Common myeloid progenitor, CD34-positive (primary cell): ENCODE measurements around the gene TTC7B.

Experiments
- CTCF ChIA-PET: fragments of 350-600 bp; sonication (Branson Sonifier 250); formaldehyde crosslinking; loops from one replicate; lab custom pipeline; 2021; ENCODE audit warnings: antibody characterized with exemption; lab: Charles Lee
- POLR2A ChIA-PET: fragments of 350-600 bp; sonication (Branson Sonifier 250); formaldehyde crosslinking; loops from one replicate; lab custom pipeline; 2021; ENCODE audit warnings: antibody characterized with exemption; lab: Charles Lee
- DNase-seq, 3 donors: peaks; one replicate each; pipeline versions ENCODE4 v3.0.0 to v3.0.0-alpha.2; 2013
- H3K27ac ChIP-seq, 2 experiments: 1 replicate in 1 of 2; 2 replicates in 1 of 2; pipeline ENCODE4 v1.7.0; 2013; ENCODE audit warnings: inconsistent platforms in 2 of 2, low read length in 2 of 2, mild to moderate bottlenecking in 2 of 2, low read depth in 1 of 2, moderate library complexity in 1 of 2; ENCODE audit not compliant: severe bottlenecking in 2 of 2, insufficient read depth in 1 of 2, poor library complexity in 1 of 2
- H3K27me3 ChIP-seq, 5 experiments: replicated peaks in 2 of 5; 1 replicate in 3 of 5; 2 replicates in 2 of 5; pipeline versions ENCODE4 v1.6.1 to v1.7.0; 2013; ENCODE audit warnings: low read length in 4 of 5, mild to moderate bottlenecking in 2 of 5, moderate library complexity in 2 of 5, inconsistent platforms in 1 of 5; ENCODE audit not compliant: insufficient read depth in 5 of 5, control insufficient read depth in 4 of 5
- H3K36me3 ChIP-seq, 4 experiments: 1 replicate in 2 of 4; 2 replicates in 2 of 4; pipeline versions ENCODE4 v1.6.1 to v1.7.0; 2013; ENCODE audit warnings: low read length in 3 of 4, control low read depth in 1 of 4, mild to moderate bottlenecking in 1 of 4; ENCODE audit not compliant: control insufficient read depth in 4 of 4, insufficient read depth in 4 of 4
- H3K4me1 ChIP-seq, 4 experiments: 1 replicate in 3 of 4; 2 replicates in 1 of 4; pipeline versions ENCODE4 v1.6.1 to v1.7.1; 2013; ENCODE audit warnings: low read length in 3 of 4, mild to moderate bottlenecking in 3 of 4, control low read depth in 1 of 4, inconsistent platforms in 1 of 4, moderate library complexity in 1 of 4; ENCODE audit not compliant: control insufficient read depth in 4 of 4, insufficient read depth in 4 of 4; ENCODE audit errors: control extremely low read depth in 1 of 4
- H3K4me3 ChIP-seq, 7 experiments: 1 replicate in 4 of 7; 2 replicates in 3 of 7; pipeline versions ENCODE4 v1.5.1 to v1.7.0; 2013; ENCODE audit warnings: mild to moderate bottlenecking in 7 of 7, low read length in 6 of 7, moderate library complexity in 6 of 7, inconsistent platforms in 2 of 7, low read depth in 2 of 7, control low read depth in 1 of 7; ENCODE audit not compliant: insufficient read depth in 4 of 7, control insufficient read depth in 1 of 7; ENCODE audit errors: extremely low read depth in 1 of 7
- H3K9me3 ChIP-seq, 5 experiments: 1 replicate in 4 of 5; 2 replicates in 1 of 5; pipeline versions ENCODE4 v1.6.1 to v1.7.1; 2013; ENCODE audit warnings: low read length in 4 of 5, mild to moderate bottlenecking in 2 of 5, inconsistent platforms in 1 of 5, low read depth in 1 of 5, moderate library complexity in 1 of 5; ENCODE audit not compliant: control insufficient read depth in 4 of 5, insufficient read depth in 2 of 5; ENCODE audit errors: control extremely low read depth in 1 of 5
- WGBS: methylation state at CpG from one replicate; pipeline ENCODE4 v1.1.5; 2013; ENCODE audit not compliant: insufficient coverage; 5-methylcytosine and 5-hydroxymethylcytosine counted together

TTC7B gene

DNA sequence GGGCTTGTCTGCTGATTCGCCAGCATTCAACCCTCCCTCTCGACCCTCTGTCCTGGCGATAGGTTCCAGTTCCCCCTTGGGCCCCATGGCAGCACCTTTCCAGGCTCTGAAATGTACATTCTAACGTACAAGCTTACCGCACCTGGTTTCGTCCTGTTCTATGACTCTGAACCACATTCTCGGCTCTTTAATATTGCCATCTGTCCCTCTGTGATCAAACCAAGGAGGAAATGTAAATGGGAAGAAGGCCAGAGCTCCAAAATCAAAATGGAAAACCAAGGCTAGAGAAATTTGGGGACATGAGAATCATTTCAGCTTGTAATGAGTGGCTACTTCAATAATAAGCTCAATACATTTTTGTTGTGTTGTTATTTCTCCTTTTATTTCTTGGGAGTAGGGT is 117.2 kb downstream of the TTC7B start:
- POLR2A ChIA-PET, result interaction anchor here (0.6 to 1.1 kb wide), 2 partner anchors 15 to 302 kb away, joined by 3 read pairs; partner anchors contain the start of gene CALM1
- Histone ChIP-seq H3K27me3 (no peaks in the 10 kb centered on the region), H3K27ac (no peak overlapping the region), H3K9me3 (no peaks in the 10 kb centered on the region), H3K4me1 (peaks cover 0 to 25% (median 17%) of the 10 kb centered on the region in 4 experiments), H3K4me3 (no peak overlapping the region), H3K36me3 (peaks cover 0 to 4% (median 2%) of the 10 kb centered on the region in 4 experiments)
- no peak for DNase-seq
- CTCF ChIA-PET, result interaction anchor here (0.6 to 3.3 kb wide), 9 partner anchors 14 to 409 kb away, joined by 3 to 15 read pairs (median 3); no protein-coding TSS in a partner anchor
- WGBS, result 94% methylated on average over 7 of the region's 7 CpGs

GRCh38 chr14:90698379-90698869 is 117.8 kb downstream of the TTC7B start:
- Histone ChIP-seq H3K4me1 (peaks cover 0 to 25% (median 17%) of the 10 kb centered on the region in 4 experiments), H3K27ac (no peak overlapping the region), H3K9me3 (no peaks in the 10 kb centered on the region), H3K36me3 (no peaks in the 10 kb centered on the region), H3K4me3 (no peak overlapping the region), H3K27me3 (no peaks in the 10 kb centered on the region)
- no peak for DNase-seq
- POLR2A ChIA-PET, result interaction anchor here (0.6 kb wide), 1 partner anchor 16 kb away, joined by 3 read pairs; no protein-coding TSS in a partner anchor
- CTCF ChIA-PET, result interaction anchor here (0.6 to 3.3 kb wide), 10 partner anchors 14 to 408 kb away, joined by 3 to 15 read pairs (median 3); no protein-coding TSS in a partner anchor
- WGBS, result 32% methylated on average over 7 of the region's 7 CpGs

DNA sequence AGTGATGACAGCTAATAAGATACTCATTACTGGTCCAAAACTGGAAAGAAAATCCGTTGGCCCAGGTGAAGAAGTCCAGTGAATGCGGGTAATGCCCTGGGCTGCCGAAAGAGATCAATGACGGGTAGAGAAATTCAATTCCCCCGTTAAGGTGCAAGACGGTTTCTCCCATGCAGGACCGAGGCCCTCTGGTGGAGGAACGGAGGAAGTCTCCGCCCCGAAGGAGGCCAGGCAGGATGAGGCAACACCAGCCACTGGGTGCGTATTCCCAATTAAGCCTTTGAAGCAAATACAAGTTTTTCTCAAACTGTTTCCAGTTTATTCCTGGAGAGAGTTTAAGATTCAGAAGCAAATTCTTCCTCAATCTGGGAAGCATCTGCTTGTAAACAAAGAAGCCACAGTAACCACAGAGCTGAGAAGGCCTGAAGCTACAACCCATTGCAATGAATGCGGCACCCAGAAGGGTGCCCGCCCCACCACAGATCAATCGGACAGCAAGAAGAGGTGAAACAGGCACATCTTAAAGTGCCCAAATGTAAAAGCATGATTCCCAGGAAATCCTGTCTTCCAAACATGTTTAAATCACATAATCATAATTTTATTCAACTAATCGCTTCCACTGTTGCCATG is 118.5 kb downstream of the TTC7B start:
- ChIA-PET CTCF (interaction anchor here (0.8 to 3.3 kb wide), 21 partner anchors 10 to 479 kb away, joined by 3 to 15 read pairs (median 4); no protein-coding TSS in a partner anchor), POLR2A (no interaction called here)
- Histone ChIP-seq H3K27ac (no peak overlapping the region), H3K4me3 (peak overlapping the region in 1 of 7 experiments; percentile 40), H3K27me3 (no peaks in the 10 kb centered on the region), H3K4me1 (peaks cover 0 to 25% (median 17%) of the 10 kb centered on the region in 4 experiments), H3K9me3 (no peaks in the 10 kb centered on the region), H3K36me3 (no peaks in the 10 kb centered on the region)
- peak; percentile 65 to 78 (median 77) for DNase-seq
- WGBS, result 29% methylated on average over 14 of the region's 15 CpGs

DNA sequence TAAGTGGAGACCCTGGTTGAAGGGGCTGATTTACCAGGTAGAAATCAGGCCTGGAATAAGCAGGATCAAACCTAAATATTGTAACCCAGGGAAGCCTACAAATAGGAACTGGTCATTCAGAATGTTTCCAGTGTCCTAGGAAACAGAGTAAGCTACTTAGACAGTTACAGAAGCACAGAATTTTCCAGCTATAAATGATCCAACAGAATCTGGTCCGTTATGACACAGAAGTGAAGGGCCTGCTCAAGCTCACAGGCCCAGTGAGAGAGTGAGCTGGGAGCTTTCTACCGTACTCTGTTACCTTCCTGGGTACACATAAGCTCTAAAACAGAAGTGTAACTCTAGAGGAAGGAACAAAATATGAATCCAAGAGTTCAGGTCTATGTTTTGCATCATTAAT is 119.1 kb downstream of the TTC7B start:
- WGBS, result 88% methylated on average over 1 of the region's 2 CpGs
- H3K4me1 ChIP-seq, result peaks cover 0 to 25% (median 17%) of the 10 kb centered on the region in 4 experiments
- H3K4me3 ChIP-seq, result peak overlapping the region in 1 of 7 experiments; percentile 40
- DNase-seq, result no peak
- no peaks in the 10 kb centered on the region for H3K36me3 ChIP-seq
- ChIA-PET POLR2A (no interaction called here), CTCF (interaction anchor here (0.7 to 3.3 kb wide), 23 partner anchors 10 to 758 kb away, joined by 3 to 15 read pairs (median 4); no protein-coding TSS in a partner anchor)
- H3K27me3 ChIP-seq, result no peaks in the 10 kb centered on the region
- no peak overlapping the region for H3K27ac ChIP-seq
- H3K9me3 ChIP-seq, result no peaks in the 10 kb centered on the region

DNA sequence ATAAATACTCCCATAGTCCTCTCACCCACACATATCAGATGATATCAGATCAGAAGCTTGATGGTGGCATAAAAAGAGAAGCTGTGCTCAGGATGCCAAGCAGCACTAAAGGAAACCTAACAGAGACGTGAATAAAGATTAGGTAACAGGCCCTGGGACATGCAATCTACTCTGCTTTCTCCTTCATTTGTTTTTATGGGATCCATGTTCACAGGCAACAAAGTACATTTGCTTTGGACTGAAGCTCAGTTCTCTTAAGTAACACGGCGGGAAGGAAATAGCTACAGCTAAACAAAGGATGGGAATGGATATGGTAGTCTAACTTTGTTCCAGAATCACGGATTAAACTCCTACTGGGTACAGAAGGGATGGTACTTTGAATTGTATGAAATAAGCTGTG is 119.5 kb downstream of the TTC7B start:
- Histone ChIP-seq H3K4me1 (peaks cover 0 to 23% (median 16%) of the 10 kb centered on the region in 4 experiments), H3K27me3 (no peaks in the 10 kb centered on the region), H3K9me3 (no peaks in the 10 kb centered on the region), H3K36me3 (no peaks in the 10 kb centered on the region), H3K4me3 (no peak overlapping the region), H3K27ac (no peak overlapping the region)
- POLR2A ChIA-PET, result no interaction called here
- CTCF ChIA-PET, result interaction anchor here (0.7 to 3.3 kb wide), 24 partner anchors 9 to 757 kb away, joined by 3 to 15 read pairs (median 4); no protein-coding TSS in a partner anchor
- DNase-seq, result peak in 1 of 3 donors; percentile 21
- WGBS, result 82% methylated on average over 4 of the region's 4 CpGs

DNA sequence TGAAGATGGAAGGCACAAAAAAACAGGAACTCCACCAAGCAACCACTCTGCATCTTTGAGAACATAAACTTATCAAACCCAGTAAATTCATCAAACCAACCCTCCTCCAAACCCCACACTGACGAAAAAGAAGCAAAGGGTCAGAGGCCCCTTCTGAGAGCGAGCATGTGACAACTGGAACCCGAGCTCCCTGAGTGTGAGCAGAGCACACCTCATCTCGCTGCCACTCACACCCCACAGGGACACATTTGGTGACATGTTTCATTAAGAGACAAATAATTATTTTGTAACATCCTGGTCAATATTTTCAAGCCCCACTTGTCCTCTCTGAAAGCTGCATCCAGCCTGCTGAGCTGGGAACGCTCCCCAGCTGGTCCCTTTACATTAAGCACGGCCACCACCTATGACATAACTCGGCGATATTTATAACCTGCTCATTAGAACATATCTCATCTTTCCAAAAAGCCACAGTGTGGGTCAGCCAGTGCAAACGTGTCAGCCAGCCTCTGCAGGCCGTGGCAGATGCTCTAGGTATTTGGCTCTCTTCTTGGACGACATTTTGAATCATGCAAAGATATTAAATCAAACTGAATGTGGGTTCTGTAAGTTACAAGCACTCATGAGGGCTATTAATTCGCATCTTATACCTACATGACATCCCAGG is 120.1 kb downstream of the TTC7B start:
- WGBS, result 92% methylated on average over 4 of the region's 12 CpGs
- POLR2A ChIA-PET, result no interaction called here

More for the DNA sequence above, 120.1 kb downstream of the TTC7B start:
- CTCF ChIA-PET, result interaction anchor here (1.0 to 3.3 kb wide), 15 partner anchors 9 to 757 kb away, joined by 3 to 15 read pairs (median 4); no protein-coding TSS in a partner anchor
- no peak overlapping the region for H3K27ac ChIP-seq
- peaks cover 0 to 19% (median 15%) of the 10 kb centered on the region in 4 experiments for H3K4me1 ChIP-seq
- no peak overlapping the region for H3K4me3 ChIP-seq
- H3K9me3 ChIP-seq, result no peaks in the 10 kb centered on the region
- no peaks in the 10 kb centered on the region for H3K27me3 ChIP-seq
- peak in 1 of 3 donors; percentile 17 for DNase-seq
- no peaks in the 10 kb centered on the region for H3K36me3 ChIP-seq
